Neural crest cell (in vitro differentiated cells): ENCODE measurements around the gene CYTIP. TPM values are rescaled to one million over a fixed set of nuclear protein-coding genes. Genes with fewer than 3 reads are reported as not detected.

ENCODE experiments used
- DNase-seq: peaks from one replicate; pipeline ENCODE4 v3.0.0; 2021; ENCODE audit warnings: low read depth, mixed read lengths, low spot score
- H3K27ac Mint-ChIP-seq: one replicate; pipeline ENCODE4 v1.8.0; 2021; ENCODE audit warnings: mild to moderate bottlenecking, mixed read lengths; ENCODE audit not compliant: unreplicated experiment
- H3K27me3 Mint-ChIP-seq: 2 replicates; pipeline ENCODE4 v1.8.0; 2021; ENCODE audit warnings: low read depth, mild to moderate bottlenecking, mixed read lengths
- H3K36me3 Mint-ChIP-seq: 2 replicates; pipeline ENCODE4 v1.8.0; 2021; ENCODE audit warnings: low read depth, mild to moderate bottlenecking, mixed read lengths
- H3K4me1 Mint-ChIP-seq: 2 replicates; pipeline ENCODE4 v1.8.0; 2021; ENCODE audit warnings: mixed read lengths
- H3K4me3 Mint-ChIP-seq: one replicate; pipeline ENCODE4 v1.8.0; 2021; ENCODE audit warnings: mild to moderate bottlenecking, mixed read lengths
- H3K9me3 Mint-ChIP-seq: 2 replicates; pipeline ENCODE4 v1.8.0; 2021; ENCODE audit warnings: mixed read lengths
- total RNA-seq: library from RNA; stranded (reverse); gene quantifications from 2 replicates; pipeline ENCODE4 v1.2.1, GENCODE V29; 2021
- TF ChIP-seq, protein P1 (sequence below): fragments of 200-600 bp; sonication (generic); conservative IDR thresholded peaks from 2 replicates; pipeline ENCODE4 v1.5.0; 2021; ENCODE audit warnings: antibody characterized with exemption, mild to moderate bottlenecking

CYTIP gene
- total RNA-seq, 1 donor from 2014 or later = 0.35 TPM

DNA sequence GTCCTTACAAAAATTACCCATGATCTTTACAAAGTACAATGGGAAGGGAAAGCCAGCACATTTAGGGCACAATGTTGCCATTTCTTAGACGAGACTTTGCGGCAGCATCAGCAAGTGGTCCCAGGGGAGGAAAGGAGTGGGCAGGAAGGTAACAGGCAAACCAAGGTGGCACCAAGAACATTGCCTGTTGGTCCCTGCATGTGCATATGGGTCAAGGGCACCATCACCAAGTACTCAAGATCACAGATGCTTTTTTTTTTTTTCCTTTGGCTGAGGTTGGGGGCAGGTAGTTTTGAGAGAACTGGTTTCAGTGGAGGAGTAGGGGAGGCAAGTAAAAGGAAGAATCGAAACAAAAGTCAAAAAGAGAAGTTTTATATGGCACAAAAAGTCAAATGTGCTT is 752 bp upstream of the CYTIP start:
- Mint-ChIP-seq H3K27me3 (no peaks in the 10 kb centered on the region), H3K4me3 (no peak overlapping the region), H3K4me1 (peaks cover 18% of the 10 kb centered on the region), H3K27ac (no peak overlapping the region), H3K9me3 (no peaks in the 10 kb centered on the region), H3K36me3 (no peaks in the 10 kb centered on the region)
- TF ChIP-seq, protein P1, sequence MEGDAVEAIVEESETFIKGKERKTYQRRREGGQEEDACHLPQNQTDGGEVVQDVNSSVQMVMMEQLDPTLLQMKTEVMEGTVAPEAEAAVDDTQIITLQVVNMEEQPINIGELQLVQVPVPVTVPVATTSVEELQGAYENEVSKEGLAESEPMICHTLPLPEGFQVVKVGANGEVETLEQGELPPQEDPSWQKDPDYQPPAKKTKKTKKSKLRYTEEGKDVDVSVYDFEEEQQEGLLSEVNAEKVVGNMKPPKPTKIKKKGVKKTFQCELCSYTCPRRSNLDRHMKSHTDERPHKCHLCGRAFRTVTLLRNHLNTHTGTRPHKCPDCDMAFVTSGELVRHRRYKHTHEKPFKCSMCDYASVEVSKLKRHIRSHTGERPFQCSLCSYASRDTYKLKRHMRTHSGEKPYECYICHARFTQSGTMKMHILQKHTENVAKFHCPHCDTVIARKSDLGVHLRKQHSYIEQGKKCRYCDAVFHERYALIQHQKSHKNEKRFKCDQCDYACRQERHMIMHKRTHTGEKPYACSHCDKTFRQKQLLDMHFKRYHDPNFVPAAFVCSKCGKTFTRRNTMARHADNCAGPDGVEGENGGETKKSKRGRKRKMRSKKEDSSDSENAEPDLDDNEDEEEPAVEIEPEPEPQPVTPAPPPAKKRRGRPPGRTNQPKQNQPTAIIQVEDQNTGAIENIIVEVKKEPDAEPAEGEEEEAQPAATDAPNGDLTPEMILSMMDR = no peak
- DNase-seq = no peak

DNA sequence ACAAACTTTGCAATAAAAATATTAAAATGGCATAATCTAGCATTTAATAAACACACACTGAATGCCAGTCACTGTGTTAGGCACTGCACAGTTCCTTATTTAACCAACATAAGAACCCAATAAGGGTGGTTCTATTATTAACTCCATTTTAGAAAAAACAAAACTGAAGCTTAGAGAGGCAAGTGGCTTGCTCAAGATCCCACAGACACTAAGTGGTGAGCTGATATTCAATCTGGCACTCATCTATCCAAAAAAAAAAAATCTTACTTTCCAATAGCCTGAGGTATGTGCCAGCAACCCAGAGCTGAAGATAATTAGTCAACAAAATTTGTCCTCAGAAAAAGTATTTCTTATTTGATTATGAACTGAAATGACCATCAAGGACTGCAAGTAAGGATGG is 799 bp downstream of the CYTIP start:
- Mint-ChIP-seq H3K9me3 (no peaks in the 10 kb centered on the region), H3K4me3 (no peak overlapping the region), H3K27me3 (no peaks in the 10 kb centered on the region), H3K27ac (no peak overlapping the region), H3K36me3 (no peaks in the 10 kb centered on the region), H3K4me1 (peaks cover 16% of the 10 kb centered on the region)
- DNase-seq = no peak
- TF ChIP-seq, protein P1 = no peak

DNA sequence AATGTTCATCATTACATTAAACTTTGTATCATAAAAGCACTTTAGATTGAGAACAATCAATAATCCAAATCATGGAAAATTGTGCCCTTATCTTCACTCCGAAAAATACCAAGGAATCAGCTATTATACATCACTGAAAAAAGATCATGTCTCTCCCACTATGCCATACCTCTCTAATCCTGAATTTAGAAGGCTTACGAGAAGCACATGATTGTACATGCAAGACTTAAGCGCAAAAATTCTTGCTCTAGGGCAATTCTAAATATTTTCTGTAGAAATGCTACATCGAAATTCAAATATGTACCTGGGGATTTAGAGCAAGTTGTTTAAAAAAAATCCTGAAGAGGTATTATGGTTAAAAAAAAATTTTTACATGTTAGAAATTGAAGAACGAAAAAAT is 1.3 kb downstream of the CYTIP start:
- peaks cover 12% of the 10 kb centered on the region for H3K4me1 Mint-ChIP-seq
- H3K36me3 Mint-ChIP-seq = no peaks in the 10 kb centered on the region
- H3K27me3 Mint-ChIP-seq = no peaks in the 10 kb centered on the region
- H3K9me3 Mint-ChIP-seq = no peaks in the 10 kb centered on the region
- H3K27ac Mint-ChIP-seq = no peak overlapping the region
- no peak overlapping the region for H3K4me3 Mint-ChIP-seq
- no peak for DNase-seq
- TF ChIP-seq, protein P1 = no peak

DNA sequence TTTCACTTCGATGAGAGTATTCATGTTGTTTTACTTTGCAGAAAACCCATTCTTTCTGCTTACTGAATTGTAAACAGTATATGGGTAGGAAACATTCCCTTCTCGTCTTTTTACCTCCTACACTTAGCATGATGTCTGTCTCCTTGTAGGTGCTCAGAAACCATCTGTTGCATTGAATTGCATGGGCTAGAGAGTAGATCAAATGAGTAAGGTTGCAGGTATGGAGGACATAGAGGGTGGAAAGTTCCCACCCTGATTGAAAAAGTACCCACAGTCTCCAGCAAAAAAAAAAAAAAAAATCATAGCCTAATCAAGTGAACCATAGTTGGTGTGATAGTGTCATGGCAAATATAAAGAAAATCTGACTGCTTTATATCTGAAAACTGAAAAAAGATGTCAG is 1.7 kb downstream of the CYTIP start:
- H3K36me3 Mint-ChIP-seq = no peaks in the 10 kb centered on the region
- H3K27me3 Mint-ChIP-seq = no peaks in the 10 kb centered on the region
- no peak overlapping the region for H3K27ac Mint-ChIP-seq
- H3K9me3 Mint-ChIP-seq = no peaks in the 10 kb centered on the region
- TF ChIP-seq, protein P1 = no peak
- DNase-seq = no peak
- peaks cover 7% of the 10 kb centered on the region for H3K4me1 Mint-ChIP-seq
- no peak overlapping the region for H3K4me3 Mint-ChIP-seq

DNA sequence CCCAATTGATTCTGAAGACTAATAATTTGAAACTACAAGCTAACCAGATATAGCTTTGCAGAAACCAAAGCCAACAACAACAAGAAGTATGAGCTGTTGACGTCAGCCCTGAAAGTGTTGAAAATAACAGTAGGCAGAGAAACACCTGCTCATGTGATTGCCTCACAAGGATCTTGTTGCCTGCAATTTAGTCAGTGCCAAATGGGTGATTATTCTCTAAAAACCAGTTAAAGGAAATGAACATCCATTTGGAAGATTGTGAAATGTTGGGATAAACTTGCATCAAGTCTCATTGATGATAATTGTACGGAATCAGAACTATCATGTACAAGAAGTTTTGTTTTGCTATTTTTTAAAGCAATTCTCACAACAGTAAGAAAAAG is 2.8 kb downstream of the CYTIP start:
- H3K4me3 Mint-ChIP-seq = no peak overlapping the region
- no peak overlapping the region for H3K27ac Mint-ChIP-seq
- TF ChIP-seq, protein P1 = no peak
- H3K9me3 Mint-ChIP-seq = no peaks in the 10 kb centered on the region
- H3K27me3 Mint-ChIP-seq = no peaks in the 10 kb centered on the region
- no peaks in the 10 kb centered on the region for H3K36me3 Mint-ChIP-seq
- DNase-seq = no peak
- no peaks in the 10 kb centered on the region for H3K4me1 Mint-ChIP-seq
